GM20000 (cell line): ENCODE results near the gene BTBD3.

ENCODE experiments used
- DNase-seq: peaks from one replicate; pipeline ENCODE4 v3.0.0; 2012; ENCODE audit warnings: low spot score
- TF ChIP-seq, protein P1 (sequence below): IDR thresholded peaks from 2 replicates; pipeline ENCODE4 v1.5.1; 2012; ENCODE audit warnings: mild to moderate bottlenecking, control low read depth; ENCODE audit errors: extremely low read depth, missing control alignments

BTBD3 gene

DNA sequence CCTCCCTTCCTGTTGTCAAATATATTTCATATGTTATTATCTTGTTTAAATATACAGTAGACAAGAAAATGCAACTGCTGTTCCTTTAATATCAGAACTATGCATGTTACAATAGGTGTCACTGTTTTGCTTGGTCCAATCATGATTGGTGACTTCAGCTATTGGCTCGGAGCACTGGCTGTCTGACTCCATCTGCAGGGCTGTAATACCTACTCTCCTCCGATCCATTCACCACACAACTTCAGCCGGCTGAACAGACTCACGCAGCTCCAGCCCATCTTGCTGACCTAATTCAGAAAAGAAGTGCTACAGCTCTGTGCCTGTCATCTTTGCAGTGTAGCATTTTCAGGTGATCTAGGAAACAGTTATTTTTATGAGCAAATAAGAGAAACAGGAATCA, at the start of gene BTBD3:
BTBD3 (plus strand) TSS at position 231 of the 400 bp plus-strand sequence. CDS start 383 bp downstream, outside the sequence.
- DNase-seq: peak; percentile 40
- TF ChIP-seq, protein P1, sequence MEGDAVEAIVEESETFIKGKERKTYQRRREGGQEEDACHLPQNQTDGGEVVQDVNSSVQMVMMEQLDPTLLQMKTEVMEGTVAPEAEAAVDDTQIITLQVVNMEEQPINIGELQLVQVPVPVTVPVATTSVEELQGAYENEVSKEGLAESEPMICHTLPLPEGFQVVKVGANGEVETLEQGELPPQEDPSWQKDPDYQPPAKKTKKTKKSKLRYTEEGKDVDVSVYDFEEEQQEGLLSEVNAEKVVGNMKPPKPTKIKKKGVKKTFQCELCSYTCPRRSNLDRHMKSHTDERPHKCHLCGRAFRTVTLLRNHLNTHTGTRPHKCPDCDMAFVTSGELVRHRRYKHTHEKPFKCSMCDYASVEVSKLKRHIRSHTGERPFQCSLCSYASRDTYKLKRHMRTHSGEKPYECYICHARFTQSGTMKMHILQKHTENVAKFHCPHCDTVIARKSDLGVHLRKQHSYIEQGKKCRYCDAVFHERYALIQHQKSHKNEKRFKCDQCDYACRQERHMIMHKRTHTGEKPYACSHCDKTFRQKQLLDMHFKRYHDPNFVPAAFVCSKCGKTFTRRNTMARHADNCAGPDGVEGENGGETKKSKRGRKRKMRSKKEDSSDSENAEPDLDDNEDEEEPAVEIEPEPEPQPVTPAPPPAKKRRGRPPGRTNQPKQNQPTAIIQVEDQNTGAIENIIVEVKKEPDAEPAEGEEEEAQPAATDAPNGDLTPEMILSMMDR: no peak

DNA sequence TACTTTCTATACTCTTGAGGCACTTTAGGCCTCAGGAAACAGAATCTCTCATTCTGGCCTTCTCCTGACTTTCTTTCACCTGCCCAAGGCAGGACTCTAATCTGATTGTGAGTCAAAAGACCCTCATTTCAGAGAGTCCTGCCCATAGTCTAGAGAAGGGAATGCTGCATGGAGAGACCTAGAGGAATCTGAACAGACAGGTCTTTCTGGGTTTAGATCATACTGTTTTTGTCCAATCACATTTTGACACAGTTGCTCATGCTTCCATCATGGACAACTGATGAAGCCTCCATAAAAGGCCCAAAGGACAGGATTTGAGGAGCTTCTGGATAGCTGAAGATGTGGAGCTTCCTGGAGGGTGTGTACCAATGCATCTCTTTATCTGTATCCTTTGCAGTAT, 48.1 kb upstream of the BTBD3 start:
- TF ChIP-seq, protein P1: no peak
- DNase-seq: no peak

DNA sequence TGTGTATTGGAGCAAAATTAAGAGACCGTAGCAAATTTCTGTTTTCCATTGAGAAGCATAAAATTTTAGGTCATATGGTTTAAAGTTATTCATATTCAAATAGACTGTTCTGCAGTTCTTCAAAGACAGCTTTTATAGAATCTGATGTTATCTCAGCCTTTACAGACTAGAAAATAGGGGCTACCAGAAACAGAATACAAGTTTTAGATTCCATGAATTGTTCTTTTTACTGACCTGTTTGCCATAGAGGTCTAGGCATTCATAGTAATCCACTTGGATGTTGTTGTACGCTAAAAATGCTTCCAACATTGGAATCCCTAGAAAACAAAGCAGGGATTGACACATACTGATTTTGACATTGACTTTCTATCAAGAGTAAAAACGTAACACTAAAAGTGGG, 47.3 kb upstream of the BTBD3 start:
- TF ChIP-seq, protein P1: no peak
- no peak for DNase-seq

DNA sequence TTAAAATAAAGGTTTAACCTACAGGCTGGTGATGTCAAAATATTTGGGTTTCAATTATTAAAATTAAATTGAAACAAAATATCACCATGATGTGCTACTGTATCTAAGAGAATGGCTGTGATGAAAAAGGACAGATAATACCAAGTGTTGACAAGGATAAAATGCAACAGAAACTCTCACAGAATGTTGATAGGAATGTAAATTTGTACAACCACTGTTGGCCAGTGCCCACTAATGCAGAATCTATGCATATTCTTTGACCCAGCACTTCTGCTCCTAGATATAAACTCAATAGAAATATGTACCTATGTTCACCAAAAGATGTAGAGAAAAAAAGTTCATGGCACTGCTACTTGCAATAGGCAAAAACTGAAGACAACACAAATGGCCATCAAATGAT, 41.1 kb upstream of the BTBD3 start:
- no peak for DNase-seq
- TF ChIP-seq, protein P1: no peak

DNA sequence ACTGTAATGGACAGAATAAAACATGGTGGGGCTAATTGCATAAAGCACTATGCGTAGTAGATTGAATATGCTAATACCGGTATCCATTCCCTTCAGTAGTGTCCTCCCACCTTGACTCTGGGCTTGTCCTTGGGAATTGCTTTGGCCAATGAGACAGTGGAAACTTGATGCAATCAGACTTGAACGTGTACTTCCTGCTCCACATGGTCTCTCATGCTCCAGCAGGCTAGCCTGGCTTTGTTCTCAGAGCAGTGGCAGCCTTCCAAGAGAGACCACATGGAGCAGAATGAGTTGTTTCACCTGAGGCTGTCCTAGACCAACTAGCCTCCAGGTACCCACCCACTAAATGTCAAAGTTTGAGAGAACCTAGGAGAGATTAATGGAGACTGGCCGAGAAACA, 37.0 kb upstream of the BTBD3 start:
- DNase-seq: no peak

DNA sequence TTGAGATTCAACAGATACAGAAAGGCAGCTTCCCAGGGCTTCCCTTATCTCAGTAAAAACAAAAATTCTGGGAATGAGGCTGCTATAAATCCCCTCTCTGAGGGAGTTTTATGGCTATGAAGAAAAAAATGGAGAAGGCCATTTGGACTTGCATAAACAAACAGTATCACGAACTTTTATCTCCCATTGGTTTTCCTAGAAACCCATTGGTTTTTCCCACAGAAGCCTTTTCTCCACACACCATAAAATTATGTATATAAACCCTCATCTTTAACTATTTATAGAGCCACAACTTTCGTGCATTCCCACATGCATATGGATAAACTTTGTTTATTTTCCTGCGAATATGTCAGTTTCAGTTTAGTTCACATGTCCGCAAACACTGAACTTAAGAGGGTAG, 36.2 kb upstream of the BTBD3 start:
- no peak for DNase-seq
- TF ChIP-seq, protein P1: no peak

More for the DNA sequence above, 37.0 kb upstream of the BTBD3 start:
- TF ChIP-seq, protein P1: no peak

DNA sequence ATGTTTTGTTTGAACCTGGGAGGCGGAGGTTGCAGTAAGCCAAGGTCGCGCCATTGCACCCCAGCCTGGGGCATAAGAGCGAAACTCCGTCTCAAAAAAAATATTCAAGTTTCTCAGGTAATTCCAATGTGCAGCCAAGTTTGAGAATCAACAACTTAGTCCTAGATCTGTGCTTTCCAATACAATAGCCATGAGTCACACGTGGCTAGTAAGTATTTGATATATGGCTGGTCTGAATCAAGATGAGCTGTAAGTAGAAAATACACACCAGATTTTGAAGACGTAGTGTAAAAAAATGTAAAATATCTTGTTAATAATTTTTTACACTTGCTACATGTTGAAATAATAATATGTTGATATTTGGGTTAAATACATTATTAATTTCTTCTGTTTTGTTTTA, 35.0 kb upstream of the BTBD3 start:
- TF ChIP-seq, protein P1: no peak
- no peak for DNase-seq
